ENCODE results near the gene MAPT.
"Not testable (repeated sequence)": the region's sequence is repeated elsewhere in the genome, so short reads cannot be mapped to it uniquely, and the experiment has no call there.

The MAPT gene

DNA sequence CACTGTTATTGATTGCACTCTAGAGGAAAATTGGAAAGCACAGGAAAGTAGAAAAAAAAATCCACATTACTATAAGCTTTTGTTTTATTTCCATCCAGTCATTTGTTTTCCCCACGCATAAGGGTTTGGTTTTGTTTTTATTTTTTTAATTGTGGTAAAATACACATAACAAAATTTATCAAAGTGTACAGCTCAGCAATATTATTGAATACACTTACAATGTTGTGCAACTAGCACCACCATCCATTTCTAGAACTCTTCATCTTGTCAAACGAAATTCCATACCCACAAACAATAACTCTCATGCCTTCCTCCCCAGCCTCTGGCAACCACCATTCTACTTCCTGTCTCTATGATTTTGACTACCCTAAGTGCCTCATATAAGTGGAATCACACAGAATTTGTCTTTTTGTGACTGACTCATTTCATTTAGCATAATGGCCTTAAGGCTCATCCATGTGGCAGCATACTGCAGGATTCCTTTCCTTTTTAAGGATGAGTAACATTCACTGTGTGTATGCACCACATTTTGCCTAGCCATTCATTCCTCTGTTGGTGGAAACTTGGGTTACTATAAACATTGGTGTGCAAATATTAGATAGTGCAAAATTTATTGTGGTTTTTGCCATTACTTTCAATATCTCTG, 38.5 kb upstream of the MAPT start:
- no peak for DNase-seq
- Histone ChIP-seq H3K36me3 (no peaks in the 10 kb centered on the region), H3K4me3 (ENCODE audit: low read depth, low read length) (no peak overlapping the region), H3K9me3 (no peaks in the 10 kb centered on the region), H3K27me3 (peaks cover 3% of the 10 kb centered on the region; the same call in 1 of the 2 replicates), H3K4me1 (no peaks in the 10 kb centered on the region)
- TF ChIP-seq, protein P1, sequence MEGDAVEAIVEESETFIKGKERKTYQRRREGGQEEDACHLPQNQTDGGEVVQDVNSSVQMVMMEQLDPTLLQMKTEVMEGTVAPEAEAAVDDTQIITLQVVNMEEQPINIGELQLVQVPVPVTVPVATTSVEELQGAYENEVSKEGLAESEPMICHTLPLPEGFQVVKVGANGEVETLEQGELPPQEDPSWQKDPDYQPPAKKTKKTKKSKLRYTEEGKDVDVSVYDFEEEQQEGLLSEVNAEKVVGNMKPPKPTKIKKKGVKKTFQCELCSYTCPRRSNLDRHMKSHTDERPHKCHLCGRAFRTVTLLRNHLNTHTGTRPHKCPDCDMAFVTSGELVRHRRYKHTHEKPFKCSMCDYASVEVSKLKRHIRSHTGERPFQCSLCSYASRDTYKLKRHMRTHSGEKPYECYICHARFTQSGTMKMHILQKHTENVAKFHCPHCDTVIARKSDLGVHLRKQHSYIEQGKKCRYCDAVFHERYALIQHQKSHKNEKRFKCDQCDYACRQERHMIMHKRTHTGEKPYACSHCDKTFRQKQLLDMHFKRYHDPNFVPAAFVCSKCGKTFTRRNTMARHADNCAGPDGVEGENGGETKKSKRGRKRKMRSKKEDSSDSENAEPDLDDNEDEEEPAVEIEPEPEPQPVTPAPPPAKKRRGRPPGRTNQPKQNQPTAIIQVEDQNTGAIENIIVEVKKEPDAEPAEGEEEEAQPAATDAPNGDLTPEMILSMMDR (IDR thresholded peaks at IDR 0.05; ENCODE audit: low read depth, low read length): no peak

DNA sequence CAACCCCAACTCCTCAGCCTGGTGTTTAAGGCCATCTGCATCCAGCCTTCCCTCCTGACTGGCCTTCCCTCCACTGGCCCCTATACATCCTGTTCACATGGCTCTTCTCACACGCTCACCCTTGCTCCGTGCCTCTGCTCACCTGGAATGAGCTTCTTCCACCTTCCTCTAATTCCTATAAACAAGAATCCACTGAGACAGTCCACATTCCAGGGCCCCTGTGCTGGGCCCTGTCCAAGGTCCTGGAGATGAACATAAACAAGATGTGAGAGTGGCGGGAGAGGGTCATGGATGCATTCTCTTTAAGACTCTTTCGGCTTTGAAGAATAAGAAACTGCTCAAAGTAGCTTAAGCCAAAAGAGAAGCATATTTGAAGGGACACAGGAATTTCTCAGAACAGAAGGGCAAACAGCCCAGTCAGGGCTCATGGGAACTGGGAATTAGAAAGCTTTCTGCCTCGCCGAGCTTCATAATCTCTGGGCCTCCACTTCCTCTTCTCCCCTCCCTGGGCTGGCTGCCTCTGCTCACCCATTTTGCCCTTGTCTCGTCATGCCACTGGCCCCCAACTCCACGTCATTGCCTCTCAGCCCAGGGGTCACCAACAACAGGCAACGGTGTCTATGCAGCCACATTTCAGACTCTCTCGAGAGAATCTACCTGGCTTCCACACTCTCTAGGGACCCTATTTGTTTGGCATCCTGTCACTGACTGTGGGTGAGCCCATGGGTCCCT, 36.2 kb upstream of the MAPT start:
- TF ChIP-seq, protein P1 (IDR thresholded peaks at IDR 0.05; ENCODE audit: low read depth, low read length): no peak
- no peak for DNase-seq
- peaks cover 3% of the 10 kb centered on the region; the same call in 1 of the 2 replicates for H3K4me1 ChIP-seq
- no peak overlapping the region for H3K4me3 ChIP-seq (ENCODE audit: low read depth, low read length)
- no peaks in the 10 kb centered on the region for H3K27me3 ChIP-seq
- H3K36me3 ChIP-seq: no peaks in the 10 kb centered on the region
- H3K9me3 ChIP-seq: no peaks in the 10 kb centered on the region

DNA sequence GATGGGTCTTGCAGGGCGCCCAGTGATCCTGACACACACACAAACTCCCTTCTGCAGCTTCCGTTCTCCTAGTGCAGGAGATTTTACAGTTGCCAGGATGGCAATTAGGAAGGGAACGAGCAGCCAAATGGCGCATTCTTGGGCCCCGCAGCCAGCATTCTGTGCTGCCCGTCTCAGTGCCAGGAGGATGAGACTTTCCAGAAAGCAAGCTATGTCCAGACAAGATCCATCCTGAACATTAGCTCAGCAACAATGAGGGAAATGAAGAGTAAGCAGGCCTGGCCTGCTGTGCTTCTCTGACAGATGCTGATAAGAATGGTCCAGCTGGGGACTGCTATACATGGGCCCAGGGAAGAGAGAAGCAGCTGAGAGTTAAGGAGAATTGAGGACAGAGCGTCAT, 33.2 kb upstream of the MAPT start:
- H3K9me3 ChIP-seq: no peaks in the 10 kb centered on the region
- no peak overlapping the region for H3K4me3 ChIP-seq (ENCODE audit: low read depth, low read length)
- H3K27me3 ChIP-seq: no peaks in the 10 kb centered on the region
- TF ChIP-seq, protein P1 (IDR thresholded peaks at IDR 0.05; ENCODE audit: low read depth, low read length): no peak
- H3K4me1 ChIP-seq: peaks cover 3% of the 10 kb centered on the region; the same call in 1 of the 2 replicates
- H3K36me3 ChIP-seq: no peaks in the 10 kb centered on the region
- peak; percentile 43 for DNase-seq

DNA sequence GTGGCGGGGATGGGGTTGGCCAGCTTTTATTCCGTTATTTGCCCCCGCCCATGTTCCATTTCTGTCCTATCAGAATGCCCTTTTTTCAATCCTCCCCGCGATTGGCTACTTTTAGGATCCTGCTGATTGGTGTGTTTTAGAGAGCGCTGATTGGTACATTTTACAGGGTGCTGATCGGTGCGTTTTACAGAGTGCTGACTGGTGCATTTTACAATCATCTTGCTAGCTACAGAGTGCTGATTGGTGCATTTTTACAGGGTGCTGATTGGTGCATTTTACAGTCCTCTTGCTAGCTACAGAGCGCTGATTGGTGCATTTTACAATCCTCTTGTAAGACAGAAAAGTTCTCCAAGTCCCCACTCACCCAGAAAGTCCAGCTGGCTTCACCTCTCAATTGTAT, 32.2 kb upstream of the MAPT start:
- H3K4me3 ChIP-seq (ENCODE audit: low read depth, low read length); H3K27me3 ChIP-seq; DNase-seq; H3K4me1 ChIP-seq; H3K36me3 ChIP-seq; H3K9me3 ChIP-seq: not testable (repeated sequence)

DNA sequence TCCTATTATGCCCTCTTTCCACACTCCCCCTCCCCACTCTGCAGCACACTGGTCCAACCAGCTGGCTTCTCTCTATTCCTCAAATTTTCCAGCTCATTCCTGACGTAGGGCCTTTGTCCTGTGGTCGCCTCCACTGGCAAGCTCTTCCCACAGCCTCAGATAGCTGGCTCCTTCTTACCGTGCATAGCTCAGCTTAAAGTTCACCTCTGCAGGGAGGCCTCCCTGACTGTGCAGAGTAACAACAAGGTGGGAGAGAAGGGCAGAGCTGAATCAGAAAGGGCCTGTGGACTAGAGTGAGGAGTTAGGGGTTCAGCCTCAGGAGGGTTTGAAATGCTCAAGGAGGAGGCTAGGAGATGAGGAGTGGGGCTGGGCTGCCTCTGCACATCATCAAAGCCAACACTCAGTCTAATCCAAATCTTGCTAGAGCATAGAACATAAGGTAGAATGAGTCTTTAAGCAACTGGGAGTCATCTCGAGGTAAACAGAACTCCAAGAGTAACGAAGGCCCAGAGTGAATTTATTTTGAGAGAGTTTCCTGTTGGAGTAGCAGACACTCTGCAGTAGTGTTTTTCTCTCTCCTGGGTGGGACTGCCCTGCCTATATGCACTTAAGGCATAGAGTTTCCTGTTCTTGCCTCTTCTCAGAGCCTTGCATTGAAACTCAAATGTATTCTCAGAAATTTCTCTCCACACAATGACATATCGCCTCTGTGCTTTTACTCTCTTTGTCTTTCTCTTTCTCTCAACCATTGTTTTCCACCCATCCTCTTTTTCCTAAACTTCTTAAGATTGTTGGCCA, 30.3 kb upstream of the MAPT start:
- Histone ChIP-seq H3K4me1 (peaks cover 3% of the 10 kb centered on the region; the same call in 1 of the 2 replicates), H3K36me3 (no peaks in the 10 kb centered on the region), H3K27me3 (no peaks in the 10 kb centered on the region), H3K9me3 (no peaks in the 10 kb centered on the region), H3K4me3 (ENCODE audit: low read depth, low read length) (no peak overlapping the region)
- no peak for DNase-seq
- TF ChIP-seq, protein P1 (IDR thresholded peaks at IDR 0.05; ENCODE audit: low read depth, low read length): no peak

DNA sequence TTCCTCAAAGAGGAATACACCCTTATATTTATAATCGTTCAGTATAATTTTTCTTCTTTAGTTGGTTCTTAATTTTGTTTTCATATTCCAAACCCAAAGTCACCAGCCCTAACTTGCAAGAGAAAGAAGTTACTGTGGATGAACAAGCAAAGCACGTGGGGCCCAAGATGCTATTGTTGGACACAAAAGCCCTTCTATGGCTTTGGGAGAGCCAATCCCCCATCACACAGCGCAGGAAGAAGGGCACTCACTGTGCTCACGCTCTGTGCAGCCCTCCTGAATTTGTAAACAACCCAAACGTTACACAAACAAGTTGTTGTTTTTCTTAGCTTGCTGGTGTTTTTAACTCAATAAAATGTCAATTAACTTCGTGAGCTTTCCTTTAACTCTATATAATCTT, 27.2 kb upstream of the MAPT start:
- H3K4me3 ChIP-seq (ENCODE audit: low read depth, low read length): no peak overlapping the region
- no peaks in the 10 kb centered on the region for H3K4me1 ChIP-seq
- H3K36me3 ChIP-seq: no peaks in the 10 kb centered on the region
- no peaks in the 10 kb centered on the region for H3K9me3 ChIP-seq
- TF ChIP-seq, protein P1 (IDR thresholded peaks at IDR 0.05; ENCODE audit: low read depth, low read length): no peak
- no peaks in the 10 kb centered on the region for H3K27me3 ChIP-seq
- no peak for DNase-seq
